RWPE2 (cell line): ENCODE measurements around the gene LDAF1.
"Not testable (repeated sequence)": the region's sequence is repeated elsewhere in the genome, so short reads cannot be mapped to it uniquely, and the experiment has no call there.

ENCODE experiments used
- ATAC-seq: fragments of 200-7000 bp; cut with Tn5 transposase; 3 replicates; pipeline ENCODE4 v1.9.1; 2021; ENCODE audit warnings: low read depth
- DNase-seq: peaks from one replicate; pipeline ENCODE4 v3.0.0-alpha.2; 2020; ENCODE audit warnings: low spot score
- H3K27ac ChIP-seq: fragments of 450-650 bp; 2 replicates; pipeline ENCODE4 v1.5.1; 2017; ENCODE audit warnings: mild to moderate bottlenecking; ENCODE audit not compliant: poor library complexity, severe bottlenecking
- H3K27me3 ChIP-seq: fragments of 250-450 bp; sonication (Bioruptor Pico); 2 replicates; pipeline ENCODE4 v1.5.1; 2021; ENCODE audit warnings: mild to moderate bottlenecking, moderate library complexity; ENCODE audit not compliant: insufficient read depth, poor library complexity, severe bottlenecking
- H3K36me3 ChIP-seq: fragments of 250-450 bp; sonication (Bioruptor Pico); 2 replicates; pipeline ENCODE4 v1.5.1; 2020; ENCODE audit warnings: low read depth, mild to moderate bottlenecking, moderate library complexity
- H3K4me1 ChIP-seq: fragments of 250-450 bp; sonication (Bioruptor Pico); 2 replicates; pipeline ENCODE4 v1.5.1; 2021; ENCODE audit warnings: mild to moderate bottlenecking, moderate library complexity; ENCODE audit not compliant: insufficient read depth, poor library complexity, severe bottlenecking
- H3K4me3 ChIP-seq: fragments of 250-450 bp; sonication (Bioruptor Pico); 2 replicates; pipeline ENCODE4 v1.5.1; 2021; ENCODE audit warnings: mild to moderate bottlenecking, moderate library complexity; ENCODE audit not compliant: severe bottlenecking
- H3K9me3 ChIP-seq: fragments of 250-450 bp; sonication (Bioruptor Pico); 2 replicates; pipeline ENCODE4 v1.5.1; 2021; ENCODE audit warnings: mild to moderate bottlenecking, moderate library complexity; ENCODE audit not compliant: severe bottlenecking
- TF ChIP-seq, protein P1 (sequence below): fragments of 450-650 bp; IDR thresholded peaks from one replicate; pipeline ENCODE4 v1.5.1; 2017; ENCODE audit warnings: mild to moderate bottlenecking, moderate library complexity; ENCODE audit not compliant: poor library complexity, severe bottlenecking

LDAF1 gene

DNA sequence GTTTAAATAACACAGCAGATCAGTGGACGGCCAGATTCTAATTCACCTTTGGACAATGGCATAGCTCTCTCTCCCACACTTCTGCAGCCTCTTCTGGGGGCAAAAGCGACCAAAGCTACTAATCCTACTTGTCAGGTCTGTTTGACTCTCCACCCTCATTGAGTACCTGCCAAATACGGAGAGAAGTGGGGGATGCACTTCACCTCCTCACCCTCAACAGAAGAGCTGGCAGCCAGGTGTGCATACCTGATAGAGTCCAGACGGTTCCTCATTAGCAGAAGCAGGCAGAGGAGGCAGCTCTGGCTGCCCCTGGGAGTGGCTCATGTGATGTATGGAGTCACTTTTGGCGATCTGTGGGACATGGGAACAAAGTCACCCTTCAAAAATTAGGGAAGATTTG is 12.7 kb upstream of the LDAF1 start:
- H3K36me3 ChIP-seq, result no peaks in the 10 kb centered on the region
- no peak overlapping the region for H3K27ac ChIP-seq
- H3K4me1 ChIP-seq, result peaks cover 5% of the 10 kb centered on the region
- H3K9me3 ChIP-seq, result no peaks in the 10 kb centered on the region
- no peak for ATAC-seq
- no peaks in the 10 kb centered on the region for H3K27me3 ChIP-seq
- H3K4me3 ChIP-seq, result no peak overlapping the region
- no peak for DNase-seq
- TF ChIP-seq, protein P1, sequence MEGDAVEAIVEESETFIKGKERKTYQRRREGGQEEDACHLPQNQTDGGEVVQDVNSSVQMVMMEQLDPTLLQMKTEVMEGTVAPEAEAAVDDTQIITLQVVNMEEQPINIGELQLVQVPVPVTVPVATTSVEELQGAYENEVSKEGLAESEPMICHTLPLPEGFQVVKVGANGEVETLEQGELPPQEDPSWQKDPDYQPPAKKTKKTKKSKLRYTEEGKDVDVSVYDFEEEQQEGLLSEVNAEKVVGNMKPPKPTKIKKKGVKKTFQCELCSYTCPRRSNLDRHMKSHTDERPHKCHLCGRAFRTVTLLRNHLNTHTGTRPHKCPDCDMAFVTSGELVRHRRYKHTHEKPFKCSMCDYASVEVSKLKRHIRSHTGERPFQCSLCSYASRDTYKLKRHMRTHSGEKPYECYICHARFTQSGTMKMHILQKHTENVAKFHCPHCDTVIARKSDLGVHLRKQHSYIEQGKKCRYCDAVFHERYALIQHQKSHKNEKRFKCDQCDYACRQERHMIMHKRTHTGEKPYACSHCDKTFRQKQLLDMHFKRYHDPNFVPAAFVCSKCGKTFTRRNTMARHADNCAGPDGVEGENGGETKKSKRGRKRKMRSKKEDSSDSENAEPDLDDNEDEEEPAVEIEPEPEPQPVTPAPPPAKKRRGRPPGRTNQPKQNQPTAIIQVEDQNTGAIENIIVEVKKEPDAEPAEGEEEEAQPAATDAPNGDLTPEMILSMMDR, result no peak

DNA sequence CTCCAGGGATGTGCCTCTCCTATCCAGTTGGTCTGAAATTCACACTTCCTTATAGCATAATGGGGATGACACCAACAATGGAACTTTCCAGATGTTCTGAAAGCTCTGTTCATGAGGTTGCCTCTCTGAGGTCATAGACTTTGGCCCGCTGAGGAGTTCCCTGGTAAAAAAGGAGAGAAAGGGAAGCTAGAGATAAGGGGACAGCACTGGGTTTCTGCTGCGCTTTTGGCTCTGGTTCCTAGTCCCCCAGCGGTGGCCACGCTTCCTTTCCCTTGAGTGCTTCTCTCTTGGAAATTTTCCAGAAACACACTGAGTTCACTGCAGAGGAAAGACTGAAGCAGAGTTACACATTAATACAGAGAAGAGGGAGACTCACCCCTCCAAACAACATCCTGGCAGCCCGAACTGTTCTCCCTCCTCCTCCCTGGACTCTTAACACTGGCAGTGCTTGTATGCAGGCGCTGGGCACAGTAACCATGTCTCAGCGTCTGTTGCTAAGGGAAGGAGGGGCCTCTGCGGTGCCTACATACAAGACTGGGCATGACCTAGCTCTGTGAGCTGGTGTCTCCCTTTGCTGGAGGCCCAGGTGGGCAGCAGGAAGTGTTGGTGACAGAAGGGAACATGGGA is 8.0 kb upstream of the LDAF1 start, which contains the start of gene DNAH3:
Gene DNAH3, minus strand, starts transcription at position 472 of the 627 bp plus-strand sequence. CDS start 527 bp downstream, outside the sequence.
- ATAC-seq (peak; percentile 99), DNase-seq (no peak)
- Histone ChIP-seq H3K27ac (no peak within 1 kb of the TSS), H3K4me3 (no peak within 1 kb of the TSS), H3K4me1 (peaks cover 6% of the 10 kb centered on the region), H3K9me3 (no peaks in the 10 kb centered on the region), H3K36me3 (no peaks in the 10 kb centered on the region), H3K27me3 (no peaks in the 10 kb centered on the region)
- TF ChIP-seq, protein P1, result no peak

DNA sequence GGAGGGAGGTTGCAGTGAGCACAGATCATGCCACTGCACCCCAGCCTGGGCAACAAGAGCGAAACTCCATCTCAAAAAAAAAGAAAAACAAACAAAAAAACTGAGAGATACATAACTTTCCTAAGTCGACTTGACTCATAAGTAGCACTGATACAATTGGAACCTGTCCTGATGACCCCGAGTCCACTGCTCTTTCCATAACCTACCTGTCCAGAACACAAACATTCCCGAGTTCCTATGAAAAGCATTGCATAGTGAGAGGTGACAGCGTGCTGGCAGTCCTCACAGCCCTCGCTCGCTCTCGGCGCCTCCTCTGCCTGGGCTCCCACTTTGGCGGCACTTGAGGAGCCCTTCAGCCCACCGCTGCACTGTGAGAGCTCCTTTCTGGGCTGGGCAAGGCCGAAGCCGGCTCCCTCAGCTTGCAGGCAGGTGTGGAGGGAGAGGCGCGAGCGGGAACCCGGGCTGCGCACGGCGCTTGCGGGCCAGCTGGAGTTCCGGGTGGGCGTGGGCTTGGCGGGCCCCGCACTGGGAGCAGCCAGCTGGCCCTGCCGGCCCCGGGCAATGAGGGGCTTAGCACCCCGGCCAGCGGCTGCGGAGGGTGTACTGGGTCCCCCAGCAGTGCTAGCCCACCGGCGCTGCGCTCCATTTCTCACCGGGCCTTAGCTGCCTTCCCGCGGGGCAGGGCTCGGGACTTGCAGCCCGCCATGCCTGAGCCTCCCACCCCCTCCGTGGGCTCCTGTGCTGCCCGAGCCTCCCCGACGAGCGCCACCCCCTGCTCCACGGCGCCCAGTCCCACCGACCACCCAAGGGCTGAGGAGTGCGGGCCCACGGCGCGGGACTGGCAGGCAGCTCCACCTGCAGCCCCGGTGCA is 6.1 kb upstream of the LDAF1 start:
- H3K27ac ChIP-seq, H3K4me1 ChIP-seq, H3K4me3 ChIP-seq, H3K36me3 ChIP-seq, ATAC-seq, H3K9me3 ChIP-seq, DNase-seq, H3K27me3 ChIP-seq: not testable (repeated sequence)

DNA sequence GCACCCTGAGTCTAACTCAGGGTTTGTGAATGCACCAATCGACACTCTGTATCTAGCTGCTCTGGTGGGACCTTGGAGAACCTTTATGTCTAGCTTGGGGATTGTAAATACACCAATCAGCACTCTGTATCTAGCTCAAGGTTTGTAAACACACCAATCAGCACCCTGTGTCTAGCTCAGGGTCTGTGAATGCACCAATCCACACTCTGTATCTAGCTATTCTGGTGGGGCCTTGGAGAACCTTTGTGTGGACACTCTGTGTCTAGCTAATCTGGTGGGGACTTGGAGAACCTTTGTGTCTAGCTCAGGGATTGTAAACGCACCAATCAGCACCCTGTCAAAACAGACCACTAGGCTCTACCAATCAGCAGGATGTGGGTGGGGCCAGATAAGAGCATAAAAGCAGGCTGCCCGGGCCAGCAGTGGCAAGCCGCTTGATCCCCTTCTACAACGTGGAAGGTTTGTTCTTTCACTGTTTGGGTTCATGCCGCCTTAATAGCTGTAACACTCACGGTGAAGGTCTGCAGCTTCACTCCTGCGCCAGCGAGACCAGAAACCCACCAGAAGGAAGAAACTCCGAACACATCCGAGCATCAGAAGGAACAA is 5.2 kb upstream of the LDAF1 start:
- H3K27ac ChIP-seq, ATAC-seq, H3K9me3 ChIP-seq, H3K36me3 ChIP-seq, H3K27me3 ChIP-seq, DNase-seq, H3K4me3 ChIP-seq: not testable (repeated sequence)
- peaks cover 10% of the 10 kb centered on the region for H3K4me1 ChIP-seq

DNA sequence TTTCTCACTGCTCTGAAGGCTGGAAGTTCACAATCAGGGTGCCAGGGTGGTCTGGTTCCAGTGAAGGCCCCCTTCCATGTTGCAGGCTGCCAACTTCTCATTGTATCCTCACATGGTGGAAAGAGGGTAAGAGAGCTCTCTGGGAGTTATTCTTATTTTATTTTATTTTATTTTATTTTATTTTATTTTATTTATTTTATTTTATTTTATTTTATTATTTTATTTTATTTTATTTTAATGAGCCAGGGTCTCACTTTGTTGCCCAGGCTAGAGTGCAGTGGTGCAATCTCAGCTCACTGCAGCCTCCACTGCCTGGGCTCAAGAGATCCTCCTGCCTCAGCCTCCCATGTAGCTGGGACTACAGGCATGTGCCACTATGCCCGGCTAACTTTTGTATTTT is 2.5 kb upstream of the LDAF1 start:
- H3K9me3 ChIP-seq, ATAC-seq, H3K27ac ChIP-seq, H3K27me3 ChIP-seq, DNase-seq, H3K4me1 ChIP-seq, H3K36me3 ChIP-seq, H3K4me3 ChIP-seq: not testable (repeated sequence)

DNA sequence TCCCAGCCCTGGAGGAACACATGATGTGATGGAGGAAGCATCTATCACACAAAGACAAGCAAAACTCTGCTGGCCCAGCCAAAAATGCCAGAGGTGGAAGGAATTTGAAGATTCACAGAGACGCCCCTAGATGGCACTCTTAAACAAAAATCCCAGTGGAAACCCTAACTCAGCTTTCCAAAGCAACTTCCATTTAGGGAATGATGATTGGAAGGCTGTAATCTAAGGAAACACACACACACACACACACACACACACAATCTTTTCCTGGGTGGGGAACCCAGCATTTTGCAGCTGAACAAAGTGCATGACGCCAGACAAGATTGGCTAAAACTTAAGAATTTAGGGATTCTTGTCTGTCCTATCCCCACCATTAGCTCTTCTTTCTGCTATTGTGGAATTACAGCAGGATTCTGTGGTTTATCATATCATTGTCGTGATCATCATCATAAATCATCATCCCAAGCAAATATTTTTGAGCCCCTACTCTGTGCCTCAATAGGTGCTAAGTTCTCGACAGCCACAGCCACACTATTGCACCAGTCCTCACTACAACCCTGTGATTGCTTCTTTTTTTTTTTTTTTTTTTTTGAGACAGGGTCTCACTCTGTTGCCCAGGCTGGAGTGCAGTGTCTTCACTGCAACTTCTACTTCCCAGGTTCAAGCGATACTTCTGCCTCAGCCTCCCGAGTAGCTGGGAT is 1.6 kb upstream of the LDAF1 start:
- no peaks in the 10 kb centered on the region for H3K27me3 ChIP-seq
- ATAC-seq (peak; percentile 28; the same call in 2 of the 3 replicates), DNase-seq (no peak)
- peaks cover 10% of the 10 kb centered on the region for H3K4me1 ChIP-seq
- no peaks in the 10 kb centered on the region for H3K9me3 ChIP-seq
- peaks cover 14% of the 10 kb centered on the region for H3K36me3 ChIP-seq
- no peak overlapping the region for H3K27ac ChIP-seq
- no peak overlapping the region for H3K4me3 ChIP-seq
- TF ChIP-seq, protein P1, result peak; percentile 87
